HepG2 (cell line): ENCODE data around the gene DPYD.

Experiments used
- CEBPB ChIP-seq: IDR thresholded peaks from 2 replicates; pipeline ENCODE4 v1.6.1; 2011; ENCODE audit warnings: low read depth, low read length, improper control_type of control experiment, borderline replicate concordance
- CEBPZ ChIP-seq: IDR thresholded peaks from 2 replicates; pipeline ENCODE4 v1.6.1; 2012; ENCODE audit warnings: low read length, improper control_type of control experiment
- CENPBD1 ChIP-seq: sonication (generic); formaldehyde crosslinking; IDR thresholded peaks from 2 replicates; pipeline ENCODE4 v1.8.0; 2022; ENCODE audit warnings: missing genetic modification reagents, low read depth, mild to moderate bottlenecking, borderline replicate concordance
- CTCF ChIP-seq: sonication (generic); formaldehyde crosslinking; IDR thresholded peaks from 2 replicates; pipeline ENCODE4 v1.5.0; 2020; ENCODE audit warnings: mild to moderate bottlenecking, missing genetic modification reagents, moderate library complexity
- DPF2 ChIP-seq: sonication (generic); formaldehyde crosslinking; IDR thresholded peaks from 2 replicates; pipeline ENCODE4 v1.4.0; 2020; ENCODE audit warnings: mild to moderate bottlenecking, low read depth, missing genetic modification reagents, borderline replicate concordance
- ETV6 ChIP-seq: sonication (generic); formaldehyde crosslinking; conservative IDR thresholded peaks from 2 replicates; pipeline ENCODE4 v1.4.0; 2020; ENCODE audit warnings: missing genetic modification reagents
- KLF13 ChIP-seq: sonication (generic); formaldehyde crosslinking; IDR thresholded peaks from 2 replicates; pipeline ENCODE4 v1.4.0; 2020; ENCODE audit warnings: mild to moderate bottlenecking, missing genetic modification reagents
- POLR2AphosphoS5 ChIP-seq: IDR thresholded peaks from 2 replicates; pipeline ENCODE4 v1.6.1; 2012; ENCODE audit warnings: low read depth, low read length
- RELA ChIP-seq: sonication (generic); formaldehyde crosslinking; IDR thresholded peaks from 2 replicates; pipeline ENCODE4 v1.4.0; 2020; ENCODE audit warnings: missing genetic modification reagents
- SRF ChIP-seq: IDR thresholded peaks from 2 replicates; pipeline ENCODE4 v1.6.1; 2011; ENCODE audit warnings: mild to moderate bottlenecking, low read depth, low read length, moderate library complexity
- ZBTB39 ChIP-seq: sonication (generic); formaldehyde crosslinking; IDR thresholded peaks from 2 replicates; pipeline ENCODE4 v1.5.0; 2020; ENCODE audit warnings: missing genetic modification reagents
- ZBTB49 ChIP-seq: sonication (generic); formaldehyde crosslinking; IDR thresholded peaks from 2 replicates; pipeline ENCODE4 v1.4.0; 2020; ENCODE audit warnings: missing genetic modification reagents, borderline replicate concordance
- ZNF24 ChIP-seq: fragments of 450-650 bp; IDR thresholded peaks from 2 replicates; pipeline ENCODE4 v1.6.1; 2017; ENCODE audit warnings: antibody characterized with exemption, mild to moderate bottlenecking
- ZNF468 ChIP-seq: sonication (generic); formaldehyde crosslinking; IDR thresholded peaks from 2 replicates; pipeline ENCODE4 v1.8.0; 2022; ENCODE audit warnings: mild to moderate bottlenecking, moderate library complexity, missing genetic modification reagents

GRCh38 chr1:97929874-97930851, 9.3 kb upstream of the DPYD start:
- TF ChIP-seq KLF13 (CRISPR knock-in tag) = no peak
- no peak for TF ChIP-seq CEBPZ
- no peak for TF ChIP-seq ZBTB39 (CRISPR knock-in tag)
- no peak for TF ChIP-seq ETV6
- TF ChIP-seq SRF = no peak
- TF ChIP-seq POLR2AphosphoS5 = no peak
- TF ChIP-seq DPF2 = no peak
- TF ChIP-seq ZNF468 (CRISPR knock-in tag) = no peak
- no peak for TF ChIP-seq CENPBD1 (CRISPR knock-in tag)
- TF ChIP-seq CTCF (CRISPR knock-in tag) = no peak
- no peak for TF ChIP-seq RELA (CRISPR knock-in tag)
- no peak for TF ChIP-seq ZBTB49
- TF ChIP-seq ZNF24 = no peak
- TF ChIP-seq CEBPB = no peak
